NCI-H146 (cell line): ENCODE results near the gene HTR3C.
"Not testable (repeated sequence)": the region's sequence is repeated elsewhere in the genome, so short reads cannot be mapped to it uniquely, and the experiment has no call there.

Experiments
- DNase-seq: peaks from one replicate; lab custom pipeline; 2025; lab: John Stamatoyannopoulos, UW

The HTR3C gene

GRCh38 chr3:184031187-184031792 lies 21.6 kb upstream of the HTR3C start, which contains the start of gene HTR3D:
Gene HTR3D, plus strand, starts transcription at chr3:184031742. Its CDS starts 0 bp downstream, at chr3:184031742.
- DNase-seq: no peak

DNA sequence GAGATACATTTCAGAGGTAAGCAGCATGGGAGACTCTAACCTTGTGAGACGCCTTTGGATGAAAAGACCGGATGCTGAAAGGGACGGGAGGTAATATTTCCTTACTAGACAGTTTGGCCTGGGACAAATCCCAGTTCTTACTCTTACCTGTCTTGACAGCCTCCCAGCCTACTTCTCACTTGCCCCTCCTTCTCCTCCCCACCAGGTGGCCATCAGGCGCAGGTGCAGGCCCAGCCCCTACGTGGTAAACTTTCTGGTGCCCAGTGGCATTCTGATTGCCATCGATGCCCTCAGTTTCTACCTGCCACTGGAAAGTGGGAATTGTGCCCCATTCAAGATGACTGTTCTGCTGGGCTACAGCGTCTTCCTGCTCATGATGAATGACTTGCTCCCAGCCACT lies 15.0 kb upstream of the HTR3C start:
- no peak for DNase-seq

DNA sequence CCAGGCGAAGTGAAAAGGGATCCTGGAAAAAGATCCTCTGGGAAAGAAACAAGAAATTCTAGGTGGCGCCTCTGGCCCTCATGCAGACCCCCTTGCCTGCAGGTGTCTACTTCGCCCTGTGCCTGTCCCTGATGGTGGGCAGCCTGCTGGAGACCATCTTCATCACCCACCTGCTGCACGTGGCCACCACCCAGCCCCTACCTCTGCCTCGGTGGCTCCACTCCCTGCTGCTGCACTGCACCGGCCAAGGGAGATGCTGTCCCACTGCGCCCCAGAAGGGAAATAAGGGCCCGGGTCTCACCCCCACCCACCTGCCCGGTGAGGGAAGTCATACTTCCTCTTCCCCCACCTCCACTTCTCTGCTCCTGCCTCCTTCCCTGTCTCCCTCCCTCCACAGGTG lies 14.5 kb upstream of the HTR3C start:
- not testable (repeated sequence) for DNase-seq

- no peak for DNase-seq
These were observed 13.4 kb upstream of the HTR3C start for GRCh38 chr3:184039414-184039813.

DNA sequence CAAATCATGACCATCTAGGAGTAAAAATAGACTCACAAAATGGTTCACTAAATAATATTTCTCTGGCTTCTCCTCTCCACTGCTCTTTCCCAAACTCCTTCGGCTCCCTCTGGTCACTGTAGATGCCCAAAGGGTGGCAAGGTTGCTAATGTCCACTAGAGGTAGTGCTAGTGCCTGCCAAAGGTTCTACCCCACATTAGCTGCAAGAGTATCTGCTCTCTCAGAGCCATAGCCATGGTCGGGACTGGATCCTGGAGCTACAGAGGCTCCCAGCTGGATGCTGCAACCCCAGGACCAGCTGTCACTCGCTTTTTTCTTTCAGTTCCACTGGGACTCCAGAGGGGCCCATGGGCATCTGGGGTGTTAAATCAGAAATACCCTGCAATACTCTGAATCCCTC lies 12.8 kb upstream of the HTR3C start:
- peak; percentile 85 for DNase-seq

DNA sequence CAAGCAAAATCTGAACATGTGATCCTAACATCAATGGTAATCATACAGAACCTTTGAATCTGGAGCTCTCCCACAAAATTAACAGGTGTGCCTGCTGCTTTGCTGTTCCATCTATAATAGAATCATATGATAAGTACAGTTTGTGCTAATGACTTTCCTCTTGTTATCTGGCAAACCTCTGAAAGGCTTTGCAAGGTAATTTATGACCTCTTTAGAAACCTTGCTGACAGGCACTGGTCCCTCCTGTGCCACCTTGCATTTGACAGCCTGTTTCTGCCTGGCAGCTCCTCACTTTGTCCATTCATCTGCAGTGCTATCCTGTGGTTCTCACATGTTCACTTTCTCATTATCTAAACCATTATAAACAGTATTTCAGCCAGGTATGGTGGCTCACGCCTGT lies 10.2 kb upstream of the HTR3C start:
- DNase-seq: peak; percentile 98

DNA sequence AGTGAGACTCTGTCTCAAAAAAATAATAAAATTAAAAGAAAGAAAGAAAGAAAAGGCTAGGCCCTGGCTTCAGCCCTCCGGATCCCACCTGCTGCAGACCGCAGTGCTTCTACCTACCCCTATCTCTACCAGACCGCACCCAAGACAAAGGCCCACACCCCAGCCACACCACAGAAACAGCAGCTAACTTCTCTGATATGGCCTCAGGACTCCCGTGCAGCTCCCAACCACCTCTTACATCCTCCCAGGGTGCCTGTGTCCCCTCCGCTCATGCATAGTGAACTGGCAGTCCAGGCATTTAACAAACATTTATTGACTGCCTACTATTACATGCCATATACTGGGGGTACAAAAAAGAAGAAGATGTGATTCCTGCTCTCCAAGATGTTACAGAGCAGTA lies 6.9 kb upstream of the HTR3C start:
- DNase-seq: no peak

DNA sequence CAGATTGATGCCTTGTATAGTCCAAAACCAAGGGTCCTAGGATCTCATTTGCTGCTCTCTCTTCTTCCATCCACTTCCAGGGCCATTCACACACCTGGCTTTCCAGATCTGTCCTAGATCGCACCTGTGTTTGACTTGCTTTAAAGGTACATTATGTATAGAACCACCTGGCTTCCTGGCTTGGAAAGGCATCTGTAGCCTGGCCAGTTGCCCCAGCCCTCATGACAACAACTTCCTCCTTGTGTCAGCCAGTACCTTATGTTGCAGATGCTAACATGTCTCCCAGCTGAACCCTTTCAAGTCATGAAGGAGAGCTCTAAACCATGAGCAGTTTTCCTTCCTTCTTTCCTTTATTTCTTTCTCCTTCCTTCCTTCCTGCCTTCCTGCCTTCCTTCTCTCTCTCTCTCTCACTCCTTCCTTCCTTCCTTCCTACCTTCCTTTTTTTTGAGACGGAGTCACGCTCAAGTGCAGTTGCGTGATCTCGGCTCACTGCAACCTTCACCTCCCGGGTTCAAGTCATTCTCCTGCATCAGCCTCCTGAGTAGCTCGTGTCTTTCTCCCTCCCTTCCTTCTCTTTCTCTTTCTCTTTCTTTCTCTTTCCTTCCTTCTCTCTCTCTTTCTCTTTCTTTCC lies 2.5 kb upstream of the HTR3C start:
- peak; percentile 95 for DNase-seq

DNA sequence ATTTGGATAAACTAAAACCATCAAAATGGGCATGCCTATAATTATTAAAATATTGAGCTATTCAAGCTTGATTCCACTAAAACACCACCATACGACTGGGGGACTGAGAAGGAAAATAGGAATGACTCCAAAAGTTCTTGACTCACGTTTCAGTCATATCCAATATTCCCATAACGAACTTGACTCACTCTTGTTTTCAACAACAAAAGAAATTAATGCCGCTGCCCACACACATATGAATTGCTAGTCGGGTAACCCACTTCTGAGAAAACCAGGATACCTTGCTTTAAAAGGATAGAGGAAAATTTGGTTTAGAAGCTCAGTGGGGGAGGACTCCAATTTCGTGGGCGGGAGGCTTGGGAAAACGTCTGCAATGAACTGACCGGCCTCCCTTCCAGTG lies 5.2 kb downstream of the HTR3C start:
- no peak for DNase-seq

DNA sequence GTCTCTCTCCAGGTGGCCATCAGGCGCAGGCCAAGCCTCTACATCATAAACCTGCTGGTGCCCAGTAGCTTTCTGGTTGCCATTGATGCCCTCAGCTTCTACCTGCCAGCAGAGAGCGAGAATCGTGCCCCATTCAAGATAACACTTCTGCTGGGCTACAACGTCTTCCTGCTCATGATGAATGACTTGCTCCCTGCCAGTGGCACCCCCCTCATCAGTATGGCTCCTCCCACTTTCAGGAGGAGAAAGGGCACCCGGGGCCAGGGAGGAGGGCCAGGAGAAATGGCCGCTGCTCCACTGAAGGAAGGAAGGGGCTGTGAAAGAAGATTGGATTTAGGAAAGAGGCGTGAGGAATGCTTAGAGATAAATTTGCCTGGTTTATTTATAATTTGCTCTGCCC lies 6.6 kb downstream of the HTR3C start:
- peak; percentile 49 for DNase-seq

DNA sequence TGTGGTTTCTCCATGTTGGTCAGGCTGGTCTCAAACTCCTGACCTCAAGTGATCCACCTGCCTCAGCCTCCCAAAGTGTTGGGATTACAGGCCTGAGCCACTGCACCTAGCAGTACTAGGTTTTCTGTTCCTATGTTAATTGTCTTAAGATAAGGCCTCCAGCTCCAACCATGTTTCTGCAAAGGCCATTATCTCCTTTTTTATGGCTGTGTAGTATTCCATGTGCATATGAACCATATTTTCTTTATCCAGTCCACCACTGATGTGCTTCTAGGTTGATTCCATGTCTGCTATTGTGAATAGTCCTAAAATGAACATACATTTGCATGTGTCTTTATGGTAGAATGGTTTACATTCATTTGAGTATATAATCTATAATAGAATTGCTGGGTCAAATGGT lies 9.8 kb downstream of the HTR3C start:
- no peak for DNase-seq

DNA sequence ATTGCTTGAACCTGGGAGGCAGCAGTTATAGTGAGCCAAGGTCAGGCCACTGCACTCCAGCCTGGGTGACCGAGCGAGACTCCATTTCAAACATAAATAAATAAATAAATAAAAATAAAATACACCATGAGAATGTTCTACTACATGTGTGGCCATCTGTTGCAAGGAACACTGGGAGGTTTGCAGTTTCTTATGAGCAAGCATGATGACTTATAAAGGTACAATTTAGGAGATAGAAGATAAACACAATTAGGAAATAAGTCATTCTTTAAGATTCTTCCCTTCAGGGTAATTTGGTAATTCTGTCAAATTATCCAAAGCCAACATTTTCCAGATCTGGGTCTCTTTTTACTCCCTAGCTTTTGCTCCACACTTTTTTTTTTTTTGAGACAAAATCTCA lies 13.4 kb downstream of the HTR3C start:
- no peak for DNase-seq

DNA sequence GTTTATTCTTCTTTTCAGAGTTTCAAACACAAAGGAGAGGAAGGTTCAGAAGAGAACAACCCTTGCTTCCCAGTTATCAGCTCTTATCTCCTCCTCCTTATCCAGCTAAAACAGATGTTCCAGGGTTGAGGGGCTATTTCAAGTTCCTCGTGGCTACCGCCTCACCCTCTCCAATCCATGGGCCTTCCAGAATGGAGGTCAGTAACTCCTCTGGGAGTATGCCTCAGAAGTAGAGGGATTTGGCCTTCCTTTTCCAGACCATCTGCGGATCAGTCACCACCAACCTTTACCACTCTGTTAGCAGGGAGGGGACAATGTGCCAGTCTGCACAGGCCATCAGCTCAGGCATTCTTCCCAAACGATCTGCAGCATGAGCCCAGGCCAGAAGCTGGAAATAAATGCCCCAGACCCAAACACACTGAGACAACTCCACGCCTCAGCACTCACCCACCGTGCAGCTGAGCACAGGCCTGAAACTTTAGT lies 14.8 kb downstream of the HTR3C start:
- DNase-seq: no peak

- DNase-seq: no peak
These were observed 15.5 kb downstream of the HTR3C start for GRCh38 chr3:184068344-184068743.

- not testable (repeated sequence) for DNase-seq
These were observed 18.3 kb downstream of the HTR3C start for GRCh38 chr3:184071142-184071541.

DNA sequence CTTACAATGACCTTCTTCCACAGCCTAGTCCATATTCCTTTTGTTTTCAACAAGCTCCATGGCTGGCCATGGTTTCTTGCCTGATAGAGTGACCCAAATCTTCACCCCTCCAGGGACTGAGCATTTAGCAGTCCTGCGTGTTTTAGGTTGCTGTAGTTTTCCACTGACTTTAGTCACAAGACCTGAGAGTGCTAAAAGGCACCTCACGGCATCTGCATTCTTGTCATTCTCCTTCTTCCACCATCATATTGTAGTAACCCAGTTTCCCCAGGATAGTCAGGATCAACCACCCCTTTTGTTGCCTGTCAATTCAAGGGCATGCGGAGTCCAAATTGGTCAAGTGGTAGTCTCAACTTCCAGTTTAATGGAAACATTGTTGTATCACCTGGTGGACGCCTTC lies 20.8 kb downstream of the HTR3C start:
- no peak for DNase-seq

- peak; percentile 24 for DNase-seq
These were observed 23.1 kb downstream of the HTR3C start for GRCh38 chr3:184075901-184076300.

DNA sequence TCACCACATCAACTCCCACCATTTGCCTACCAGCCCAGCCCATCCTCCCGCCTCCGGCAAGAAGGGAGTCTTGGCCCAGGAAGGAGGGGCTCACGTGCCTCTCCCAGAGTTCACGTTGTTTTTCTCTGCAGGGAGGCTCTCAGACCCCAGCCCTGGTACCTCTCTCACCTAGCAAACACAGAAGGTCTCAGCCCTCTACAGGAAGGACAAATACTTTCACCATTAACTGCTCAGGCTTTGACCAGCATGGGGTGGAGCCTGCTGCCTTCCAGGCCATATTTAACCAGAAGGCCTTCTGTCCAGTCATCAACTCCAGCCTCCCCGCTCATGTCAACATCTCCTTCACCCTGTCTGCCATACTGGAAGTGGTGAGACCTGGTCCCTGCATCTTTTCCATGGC lies 25.0 kb downstream of the HTR3C start:
- peak; percentile 69 for DNase-seq

- no peak for DNase-seq
These were observed 26.0 kb downstream of the HTR3C start for GRCh38 chr3:184078851-184079250.

DNA sequence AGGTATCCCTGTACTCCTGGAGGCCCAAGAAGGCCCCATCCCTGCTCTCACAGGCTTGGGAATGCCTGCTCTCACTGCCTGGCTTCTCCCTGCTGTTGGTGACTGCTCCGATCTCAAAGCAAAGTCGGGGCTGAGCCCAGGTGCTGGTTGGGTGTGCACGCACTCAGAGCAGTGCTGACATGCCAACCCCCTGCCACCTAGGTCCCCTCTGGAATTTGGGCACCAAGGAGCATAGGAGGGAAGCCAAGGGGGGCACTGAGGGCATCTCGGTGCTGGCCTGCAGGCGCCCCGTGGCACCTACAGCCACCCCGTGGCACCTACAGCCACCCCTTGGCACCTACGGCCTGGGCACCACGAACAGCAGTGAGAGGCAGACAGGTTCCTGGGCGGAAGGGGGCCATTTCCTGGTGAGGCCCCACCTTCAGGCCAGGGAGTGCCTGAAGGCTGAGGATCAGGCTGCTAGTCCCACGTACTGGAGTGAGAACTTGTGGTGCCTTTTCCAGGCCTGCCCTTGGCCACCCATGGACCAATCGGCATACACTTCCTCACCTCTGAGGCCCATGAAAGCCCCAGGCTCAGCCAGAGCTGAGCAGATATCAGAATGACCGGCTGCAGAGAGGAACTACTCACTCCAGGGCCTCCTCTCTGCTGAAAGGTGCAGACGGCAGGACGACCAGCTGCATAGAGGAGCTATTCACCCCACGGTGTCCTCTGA lies 28.4 kb downstream of the HTR3C start:
- DNase-seq: no peak

DNA sequence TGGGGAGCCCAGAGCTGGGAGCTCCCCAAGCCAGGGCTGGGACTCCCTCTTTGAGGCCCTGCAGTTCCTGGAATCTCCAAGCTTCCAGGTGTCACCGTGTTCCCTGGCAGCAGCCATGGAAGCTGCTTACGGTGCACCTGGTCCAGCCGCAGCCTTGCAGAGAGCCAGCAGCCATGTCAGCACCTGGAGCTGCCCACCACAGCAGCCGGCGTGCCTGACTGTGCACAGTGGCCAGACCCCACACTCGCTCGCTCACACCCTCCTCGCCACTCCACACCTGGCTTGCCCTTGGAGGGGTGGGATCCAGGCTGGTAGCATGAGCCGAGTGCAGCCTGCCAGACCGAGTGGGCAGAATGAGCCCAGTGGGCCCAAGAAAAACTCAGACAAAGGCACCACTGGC lies 29.2 kb downstream of the HTR3C start:
- no peak for DNase-seq

- peak; percentile 35 for DNase-seq
These were observed 29.6 kb downstream of the HTR3C start for GRCh38 chr3:184082465-184082864.

DNA sequence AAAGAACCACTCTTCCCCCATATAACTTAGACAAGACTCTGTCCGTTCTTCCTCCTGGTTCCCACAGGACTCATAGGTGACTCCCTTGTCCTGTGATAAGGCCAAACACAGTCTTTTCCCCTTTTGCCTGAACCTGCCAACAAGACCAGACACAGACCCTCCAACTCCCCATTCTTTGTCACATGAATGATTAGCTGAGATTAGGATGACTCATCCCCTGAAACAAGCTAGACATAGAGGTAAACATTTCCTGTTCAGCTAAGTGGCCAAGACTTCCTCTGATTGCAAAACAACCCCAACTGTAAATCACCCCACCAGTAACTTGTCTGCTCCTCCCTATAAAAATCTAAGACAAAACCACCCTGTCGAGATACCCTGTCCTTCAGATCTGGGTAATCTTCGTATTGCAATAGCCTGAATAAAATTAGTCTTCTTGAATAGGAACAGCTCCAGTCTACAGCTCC lies 32.6 kb downstream of the HTR3C start:
- DNase-seq: no peak
